Neural progenitor cell (in vitro differentiated cells): ENCODE data around the gene TMEM238.

Experiments
- CTCF ChIP-seq: fragments of 200-600 bp; sonication (generic); IDR thresholded peaks from 2 replicates; pipeline ENCODE4 v1.5.1; 2017; ENCODE audit warnings: antibody characterized with exemption, mild to moderate bottlenecking
- EZH2 ChIP-seq: fragments of 200-600 bp; sonication (generic); IDR thresholded peaks from 2 replicates; pipeline ENCODE4 v1.6.1; 2017; ENCODE audit warnings: antibody characterized with exemption, mild to moderate bottlenecking, moderate library complexity

- TF ChIP-seq CTCF (no peak), EZH2 (no peak)
Observed at GRCh38 chr19:55406826-55407549, 22.9 kb upstream of the TMEM238 start.
